Astrocyte (in vitro differentiated cells and primary cell): ENCODE results near the gene CELF6. TPM values are rescaled to one million over a fixed set of nuclear protein-coding genes. Genes with fewer than 3 reads are reported as not detected.

Source experiments
- DNase-seq: peaks from one replicate; pipeline ENCODE4 v3.0.0-alpha.2; 2010; ENCODE audit warnings: low read depth
- FAIRE-seq: peaks from 2 replicates; lab custom pipeline; 2011; peaks lifted over from hg19 to GRCh38; lab: Jason Lieb, UNC
- H2AFZ ChIP-seq: 2 replicates; pipeline ENCODE4 v1.6.0; 2012; ENCODE audit warnings: low read depth, low read length, inconsistent platforms
- H3K27ac ChIP-seq: 2 replicates; pipeline ENCODE4 v1.5.1; 2011; ENCODE audit warnings: low read depth, low read length, inconsistent platforms
- H3K27me3 ChIP-seq: 2 replicates; pipeline ENCODE4 v1.6.0; 2011; ENCODE audit warnings: low read length, inconsistent platforms; ENCODE audit not compliant: insufficient read depth
- H3K36me3 ChIP-seq: 2 replicates; pipeline ENCODE4 v1.5.1; 2011; ENCODE audit warnings: low read length, inconsistent platforms; ENCODE audit not compliant: insufficient read depth
- H3K4me1 ChIP-seq: 2 replicates; pipeline ENCODE4 v1.5.1; 2011; ENCODE audit warnings: low read length, inconsistent platforms; ENCODE audit not compliant: insufficient read depth
- H3K4me2 ChIP-seq: 2 replicates; pipeline ENCODE4 v1.6.0; 2012; ENCODE audit warnings: low read length, inconsistent platforms
- H3K4me3 ChIP-seq: 2 replicates; pipeline ENCODE4 v1.5.1; 2011; ENCODE audit warnings: low read depth, mild to moderate bottlenecking, low read length, inconsistent platforms; ENCODE audit not compliant: insufficient read depth
- H3K79me2 ChIP-seq: 2 replicates; pipeline ENCODE4 v1.6.0; 2012; ENCODE audit warnings: mild to moderate bottlenecking, low read length, inconsistent platforms; ENCODE audit not compliant: insufficient read depth
- H3K9ac ChIP-seq: 2 replicates; pipeline ENCODE4 v1.6.0; 2012; ENCODE audit warnings: mild to moderate bottlenecking, low read length, inconsistent platforms
- H3K9me3 ChIP-seq: 2 replicates; pipeline ENCODE4 v1.5.1; 2012; ENCODE audit warnings: low read depth, mild to moderate bottlenecking, low read length, inconsistent platforms; ENCODE audit not compliant: insufficient read depth
- H4K20me1 ChIP-seq: 2 replicates; pipeline ENCODE4 v1.6.0; 2012; ENCODE audit warnings: low read length, inconsistent platforms; ENCODE audit not compliant: insufficient read depth
- H3K27ac Mint-ChIP-seq: one replicate; pipeline ENCODE4 v1.8.0; 2021; ENCODE audit warnings: mild to moderate bottlenecking, mixed read lengths; ENCODE audit not compliant: unreplicated experiment
- H3K27me3 Mint-ChIP-seq: one replicate; pipeline ENCODE4 v1.8.0; 2021; ENCODE audit warnings: low read depth, mixed read lengths; ENCODE audit not compliant: unreplicated experiment
- H3K36me3 Mint-ChIP-seq: one replicate; pipeline ENCODE4 v1.8.0; 2021; ENCODE audit warnings: low read depth, mixed read lengths; ENCODE audit not compliant: unreplicated experiment
- H3K4me1 Mint-ChIP-seq: one replicate; pipeline ENCODE4 v1.8.0; 2021; ENCODE audit warnings: low read depth, mixed read lengths; ENCODE audit not compliant: unreplicated experiment
- H3K4me3 Mint-ChIP-seq: one replicate; pipeline ENCODE4 v1.8.0; 2021; ENCODE audit warnings: mild to moderate bottlenecking, moderate library complexity, mixed read lengths; ENCODE audit not compliant: unreplicated experiment
- H3K9me3 Mint-ChIP-seq: one replicate; pipeline ENCODE4 v1.8.0; 2021; ENCODE audit warnings: mild to moderate bottlenecking, mixed read lengths; ENCODE audit not compliant: unreplicated experiment
- EZH2 ChIP-seq: IDR thresholded peaks from 2 replicates; pipeline ENCODE4 v1.6.1; 2012; ENCODE audit warnings: mild to moderate bottlenecking, low read length, inconsistent platforms; ENCODE audit not compliant: insufficient read depth
- total RNA-seq: library from RNA; stranded (reverse); gene quantifications from 2 replicates; pipeline ENCODE4 v1.2.1, GENCODE V29; 2021
- TF ChIP-seq, protein P1 (sequence below): IDR thresholded peaks from 2 replicates; pipeline ENCODE4 v1.5.1; 2011; ENCODE audit warnings: low read depth, mild to moderate bottlenecking, inconsistent platforms, low read length, moderate library complexity; ENCODE audit not compliant: insufficient read depth

The CELF6 gene
- total RNA-seq, 1 donor from 2014 or later: not detected

DNA sequence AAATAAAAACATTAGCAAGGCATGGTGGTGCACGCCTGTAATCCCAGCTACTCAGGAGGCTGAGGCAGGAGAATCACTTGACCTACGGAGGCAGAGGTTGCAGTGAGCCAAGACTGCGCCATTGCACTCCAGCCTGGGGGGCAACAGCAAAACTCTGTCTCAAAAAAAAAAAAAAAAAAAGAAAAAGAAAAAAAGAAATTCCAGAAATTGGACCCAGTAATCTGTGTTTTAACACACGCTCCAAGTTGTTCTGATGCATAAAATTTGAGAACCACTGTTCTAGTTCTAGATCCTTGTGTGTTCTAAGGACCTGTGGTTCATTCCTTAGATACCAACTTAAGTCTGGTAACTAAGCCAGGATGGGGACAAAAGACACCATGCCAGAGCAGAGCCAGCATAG lies 50.2 kb downstream of the CELF6 start:
- TF ChIP-seq, protein P1, sequence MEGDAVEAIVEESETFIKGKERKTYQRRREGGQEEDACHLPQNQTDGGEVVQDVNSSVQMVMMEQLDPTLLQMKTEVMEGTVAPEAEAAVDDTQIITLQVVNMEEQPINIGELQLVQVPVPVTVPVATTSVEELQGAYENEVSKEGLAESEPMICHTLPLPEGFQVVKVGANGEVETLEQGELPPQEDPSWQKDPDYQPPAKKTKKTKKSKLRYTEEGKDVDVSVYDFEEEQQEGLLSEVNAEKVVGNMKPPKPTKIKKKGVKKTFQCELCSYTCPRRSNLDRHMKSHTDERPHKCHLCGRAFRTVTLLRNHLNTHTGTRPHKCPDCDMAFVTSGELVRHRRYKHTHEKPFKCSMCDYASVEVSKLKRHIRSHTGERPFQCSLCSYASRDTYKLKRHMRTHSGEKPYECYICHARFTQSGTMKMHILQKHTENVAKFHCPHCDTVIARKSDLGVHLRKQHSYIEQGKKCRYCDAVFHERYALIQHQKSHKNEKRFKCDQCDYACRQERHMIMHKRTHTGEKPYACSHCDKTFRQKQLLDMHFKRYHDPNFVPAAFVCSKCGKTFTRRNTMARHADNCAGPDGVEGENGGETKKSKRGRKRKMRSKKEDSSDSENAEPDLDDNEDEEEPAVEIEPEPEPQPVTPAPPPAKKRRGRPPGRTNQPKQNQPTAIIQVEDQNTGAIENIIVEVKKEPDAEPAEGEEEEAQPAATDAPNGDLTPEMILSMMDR: no peak
- no peak for TF ChIP-seq EZH2
- H3K27ac ChIP-seq: no peak overlapping the region
- H3K27me3 ChIP-seq: no peaks in the 10 kb centered on the region
- no peak overlapping the region for H3K4me3 ChIP-seq
- H3K9ac ChIP-seq: no peak overlapping the region
- H3K4me1 ChIP-seq: peaks cover 11% of the 10 kb centered on the region
- DNase-seq (no peak), FAIRE-seq (no peak)
- H3K36me3 Mint-ChIP-seq: peaks cover 13% of the 10 kb centered on the region
- H3K9me3 ChIP-seq: no peaks in the 10 kb centered on the region
- H3K9me3 Mint-ChIP-seq: no peaks in the 10 kb centered on the region
- H2AFZ ChIP-seq: no peak overlapping the region
- H3K4me3 Mint-ChIP-seq: no peak overlapping the region
- no peak overlapping the region for H3K4me2 ChIP-seq
- H3K27ac Mint-ChIP-seq: no peak overlapping the region
- no peaks in the 10 kb centered on the region for H3K27me3 Mint-ChIP-seq
- peaks cover 31% of the 10 kb centered on the region for H3K36me3 ChIP-seq
- H3K79me2 ChIP-seq: peaks cover 37% of the 10 kb centered on the region
- H4K20me1 ChIP-seq: peaks cover 18% of the 10 kb centered on the region
- peaks cover 12% of the 10 kb centered on the region for H3K4me1 Mint-ChIP-seq

DNA sequence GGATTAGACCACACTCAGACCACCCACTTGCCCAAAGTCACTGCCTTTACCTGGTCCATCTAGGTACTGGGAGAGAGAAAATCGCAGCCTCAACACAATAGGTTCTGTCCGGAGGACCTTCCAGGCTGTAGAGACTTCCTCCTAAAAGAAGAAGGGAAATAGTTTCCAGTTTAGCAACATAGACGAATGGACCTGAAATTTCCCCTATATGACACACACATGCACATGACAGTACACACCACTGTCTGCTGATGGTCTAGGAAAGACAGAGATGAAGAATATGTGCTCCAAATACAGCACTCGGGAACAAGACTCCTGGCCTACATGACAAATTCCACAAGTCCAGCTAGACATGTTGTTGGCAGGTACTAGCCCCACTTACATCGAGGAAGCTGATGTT lies 54.9 kb downstream of the CELF6 start:
- Histone ChIP-seq H3K27ac (no peak overlapping the region), H3K9ac (no peak overlapping the region), H3K79me2 (peaks cover 11% of the 10 kb centered on the region), H3K27me3 (no peaks in the 10 kb centered on the region), H3K4me1 (no peaks in the 10 kb centered on the region), H3K4me2 (no peak overlapping the region), H4K20me1 (peaks cover 18% of the 10 kb centered on the region), H3K9me3 (no peaks in the 10 kb centered on the region), H3K36me3 (peaks cover 75% of the 10 kb centered on the region), H3K4me3 (no peak overlapping the region), H2AFZ (no peak overlapping the region)
- H3K36me3 Mint-ChIP-seq: peaks cover 34% of the 10 kb centered on the region
- no peak overlapping the region for H3K27ac Mint-ChIP-seq
- H3K9me3 Mint-ChIP-seq: no peaks in the 10 kb centered on the region
- TF ChIP-seq, protein P1: no peak
- TF ChIP-seq EZH2: no peak
- FAIRE-seq (no peak), DNase-seq (no peak)
- H3K27me3 Mint-ChIP-seq: no peaks in the 10 kb centered on the region
- H3K4me3 Mint-ChIP-seq: no peak overlapping the region
- peaks cover 4% of the 10 kb centered on the region for H3K4me1 Mint-ChIP-seq

DNA sequence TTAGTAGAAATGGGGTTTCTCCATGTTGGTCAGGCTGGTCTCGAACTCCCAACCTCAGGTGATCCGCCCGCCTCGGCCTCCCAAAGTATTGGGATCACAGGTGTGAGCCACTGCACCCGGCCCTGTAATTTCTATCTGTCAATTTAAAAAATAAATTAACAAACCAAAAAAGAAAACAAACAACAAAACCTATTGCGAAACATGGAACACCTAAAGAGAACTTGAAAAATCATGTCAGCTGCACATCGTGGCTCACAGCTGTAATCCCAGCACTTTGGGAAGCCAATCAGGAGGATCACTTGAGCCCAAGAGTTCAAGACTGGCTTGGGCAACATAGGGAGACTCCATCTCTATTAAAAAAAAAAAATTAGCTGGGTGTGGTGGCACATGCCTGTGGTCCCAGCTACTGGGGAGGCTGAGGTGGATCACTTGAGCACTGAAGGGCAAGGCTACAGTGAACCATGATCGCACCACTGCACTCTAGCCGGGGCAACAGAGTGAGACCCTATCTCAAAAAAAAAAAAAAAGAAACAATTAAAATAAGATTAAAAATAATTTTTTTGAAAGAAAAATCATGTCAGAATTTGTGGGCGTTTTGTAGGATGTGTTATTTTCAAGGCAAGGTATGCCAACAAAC lies 67.2 kb downstream of the CELF6 start:
- Mint-ChIP-seq H3K36me3 (peaks cover 41% of the 10 kb centered on the region), H3K27ac (no peak overlapping the region), H3K9me3 (no peaks in the 10 kb centered on the region), H3K4me3 (no peak overlapping the region), H3K27me3 (no peaks in the 10 kb centered on the region), H3K4me1 (no peaks in the 10 kb centered on the region)
- H3K4me1 ChIP-seq: no peaks in the 10 kb centered on the region
- no peak overlapping the region for H3K4me3 ChIP-seq
- TF ChIP-seq EZH2: no peak
- TF ChIP-seq, protein P1: no peak
- no peak overlapping the region for H2AFZ ChIP-seq
- H3K27me3 ChIP-seq: no peaks in the 10 kb centered on the region
- H3K4me2 ChIP-seq: no peak overlapping the region
- peaks cover 56% of the 10 kb centered on the region for H3K36me3 ChIP-seq
- no peak for FAIRE-seq
- no peaks in the 10 kb centered on the region for H4K20me1 ChIP-seq
- no peak for DNase-seq
- no peaks in the 10 kb centered on the region for H3K79me2 ChIP-seq
- H3K9me3 ChIP-seq: no peaks in the 10 kb centered on the region
- no peak overlapping the region for H3K27ac ChIP-seq
- H3K9ac ChIP-seq: no peak overlapping the region
